Neutrophil (primary cell): ENCODE data around the gene SHCBP1.
"Not testable (repeated sequence)": the region's sequence is repeated elsewhere in the genome, so short reads cannot be mapped to it uniquely, and the experiment has no call there.

ENCODE experiments used
- H3K27ac ChIP-seq: fragments of 200-600 bp; sonication (generic); 2 replicates; pipeline ENCODE4 v1.5.1; 2016; ENCODE audit warnings: mild to moderate bottlenecking, moderate library complexity
- H3K27me3 ChIP-seq: fragments of 200-600 bp; sonication (generic); 2 replicates; pipeline ENCODE4 v1.6.0; 2016; ENCODE audit warnings: mild to moderate bottlenecking
- H3K36me3 ChIP-seq: fragments of 200-600 bp; sonication (generic); 2 replicates; pipeline ENCODE4 v1.5.1; 2017
- H3K4me1 ChIP-seq, 2 experiments: fragments of 200-600 bp in 1 of 2; sonication (generic) in 1 of 2; 1 replicate in 1 of 2; 2 replicates in 1 of 2; pipeline versions ENCODE4 v1.5.1 to v1.6.1; 2013 to 2016; ENCODE audit warnings: low read depth in 1 of 2, low read length in 1 of 2, mild to moderate bottlenecking in 1 of 2, moderate library complexity in 1 of 2; ENCODE audit not compliant: control insufficient read depth in 1 of 2, insufficient read depth in 1 of 2
- H3K4me3 ChIP-seq, 2 experiments: fragments of 200-600 bp in 1 of 2; sonication (generic) in 1 of 2; 1 replicate in 1 of 2; 2 replicates in 1 of 2; pipeline ENCODE4 v1.5.1; 2013 to 2016; ENCODE audit warnings: low read depth in 1 of 2, low read length in 1 of 2, mild to moderate bottlenecking in 1 of 2, moderate library complexity in 1 of 2
- H3K9me3 ChIP-seq: fragments of 200-600 bp; sonication (generic); 2 replicates; pipeline ENCODE4 v1.5.1; 2016
- TF ChIP-seq, protein P1 (sequence below): fragments of 200-600 bp; sonication (generic); IDR thresholded peaks from 2 replicates; pipeline ENCODE4 v1.5.1; 2016; ENCODE audit warnings: antibody characterized with exemption

Gene SHCBP1

GRCh38 chr16:46629331-46630219, 8.4 kb upstream of the SHCBP1 start:
- TF ChIP-seq, protein P1, sequence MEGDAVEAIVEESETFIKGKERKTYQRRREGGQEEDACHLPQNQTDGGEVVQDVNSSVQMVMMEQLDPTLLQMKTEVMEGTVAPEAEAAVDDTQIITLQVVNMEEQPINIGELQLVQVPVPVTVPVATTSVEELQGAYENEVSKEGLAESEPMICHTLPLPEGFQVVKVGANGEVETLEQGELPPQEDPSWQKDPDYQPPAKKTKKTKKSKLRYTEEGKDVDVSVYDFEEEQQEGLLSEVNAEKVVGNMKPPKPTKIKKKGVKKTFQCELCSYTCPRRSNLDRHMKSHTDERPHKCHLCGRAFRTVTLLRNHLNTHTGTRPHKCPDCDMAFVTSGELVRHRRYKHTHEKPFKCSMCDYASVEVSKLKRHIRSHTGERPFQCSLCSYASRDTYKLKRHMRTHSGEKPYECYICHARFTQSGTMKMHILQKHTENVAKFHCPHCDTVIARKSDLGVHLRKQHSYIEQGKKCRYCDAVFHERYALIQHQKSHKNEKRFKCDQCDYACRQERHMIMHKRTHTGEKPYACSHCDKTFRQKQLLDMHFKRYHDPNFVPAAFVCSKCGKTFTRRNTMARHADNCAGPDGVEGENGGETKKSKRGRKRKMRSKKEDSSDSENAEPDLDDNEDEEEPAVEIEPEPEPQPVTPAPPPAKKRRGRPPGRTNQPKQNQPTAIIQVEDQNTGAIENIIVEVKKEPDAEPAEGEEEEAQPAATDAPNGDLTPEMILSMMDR: no peak
- Histone ChIP-seq H3K36me3 (no peaks in the 10 kb centered on the region), H3K4me1 (peaks cover 17 to 21% of the 10 kb centered on the region in 2 experiments), H3K9me3 (no peaks in the 10 kb centered on the region), H3K4me3 (no peak overlapping the region), H3K27me3 (no peaks in the 10 kb centered on the region), H3K27ac (peak overlapping the region; percentile 59)

DNA sequence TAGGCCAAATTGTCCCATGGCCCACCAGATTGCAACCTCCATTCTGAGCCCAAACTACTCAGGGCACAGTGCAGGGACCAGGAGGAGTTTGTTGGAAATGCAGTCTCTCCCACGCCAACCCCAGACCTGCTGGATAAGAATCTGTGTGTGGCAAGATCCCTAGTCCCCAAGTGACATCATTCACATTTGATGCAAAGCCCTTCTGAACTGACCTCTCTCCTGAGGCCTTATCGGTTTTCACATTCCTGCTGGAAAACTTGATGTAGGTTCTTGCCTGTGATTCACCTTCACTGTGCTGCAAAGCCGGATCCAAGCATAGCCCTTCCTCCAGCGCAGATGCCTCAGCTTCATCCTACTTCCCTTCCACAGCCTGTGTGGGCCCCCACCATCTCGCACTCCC, 6.6 kb upstream of the SHCBP1 start:
- peaks cover 17 to 21% of the 10 kb centered on the region in 2 experiments for H3K4me1 ChIP-seq
- no peaks in the 10 kb centered on the region for H3K36me3 ChIP-seq
- TF ChIP-seq, protein P1: no peak

GRCh38 chr16:46626681-46627080, 5.5 kb upstream of the SHCBP1 start:
- peaks cover 21 to 26% of the 10 kb centered on the region in 2 experiments for H3K4me1 ChIP-seq
- H3K27me3 ChIP-seq, H3K4me3 ChIP-seq, H3K27ac ChIP-seq, H3K36me3 ChIP-seq, H3K9me3 ChIP-seq: not testable (repeated sequence)

More for the DNA sequence above, 6.6 kb upstream of the SHCBP1 start:
- Histone ChIP-seq H3K4me3 (no peak overlapping the region), H3K27ac (no peak overlapping the region), H3K9me3 (no peaks in the 10 kb centered on the region), H3K27me3 (no peaks in the 10 kb centered on the region)

GRCh38 chr16:46624862-46625261, 3.7 kb upstream of the SHCBP1 start:
- H3K4me1 ChIP-seq: peaks cover 31 to 34% of the 10 kb centered on the region in 2 experiments

GRCh38 chr16:46623707-46624106, 2.5 kb upstream of the SHCBP1 start:
- not testable (repeated sequence) for H3K9me3 ChIP-seq, H3K4me3 ChIP-seq, H3K27ac ChIP-seq, H3K36me3 ChIP-seq, H3K27me3 ChIP-seq
- H3K4me1 ChIP-seq: peaks cover 20 to 24% of the 10 kb centered on the region in 2 experiments

More at GRCh38 chr16:46624862-46625261, 3.7 kb upstream of the SHCBP1 start:
- H3K27me3 ChIP-seq, H3K9me3 ChIP-seq, H3K36me3 ChIP-seq, H3K27ac ChIP-seq, H3K4me3 ChIP-seq: not testable (repeated sequence)

GRCh38 chr16:46623246-46623645, 2.1 kb upstream of the SHCBP1 start:
- not testable (repeated sequence) for H3K4me3 ChIP-seq, H3K9me3 ChIP-seq, H3K27me3 ChIP-seq, H3K36me3 ChIP-seq
- Histone ChIP-seq H3K4me1 (peaks cover 19 to 24% of the 10 kb centered on the region in 2 experiments), H3K27ac (peak overlapping the region; percentile 38)

GRCh38 chr16:46621934-46622676, 926 bp upstream of the SHCBP1 start:
- H3K36me3 ChIP-seq: peaks cover 7% of the 10 kb centered on the region
- peak overlapping the region; percentile 74 to 89 for H3K4me3 ChIP-seq
- TF ChIP-seq, protein P1: no peak
- peaks cover 19 to 21% of the 10 kb centered on the region in 2 experiments for H3K4me1 ChIP-seq
- peak overlapping the region; percentile 64 for H3K27ac ChIP-seq
- H3K9me3 ChIP-seq: no peaks in the 10 kb centered on the region
- H3K27me3 ChIP-seq: no peaks in the 10 kb centered on the region
